Right lobe of liver (tissue), 6 donors: Measurements from ENCODE around the gene DNAL4. TPM values are rescaled to one million over a fixed set of nuclear protein-coding genes. Genes with fewer than 3 reads are reported as not detected.

Experiments
- ATAC-seq, 4 donors: fragments of 200-7000 bp; cut with Tn5 transposase; one replicate each; pipeline ENCODE4 v1.9.1; 2020; ENCODE audit warnings: mild to moderate bottlenecking in 4 of 4, moderate library complexity in 4 of 4
- DNase-seq, 3 donors: peaks; one replicate each; pipeline ENCODE4 v3.0.0-alpha.2; 2020
- H3K27ac ChIP-seq, 3 donors: fragments of 200-600 bp; one replicate each; pipeline ENCODE4 v1.8.0; 2022
- H3K27me3 ChIP-seq, 2 donors: fragments of 200-600 bp; one replicate each; pipeline ENCODE4 v1.8.0; 2022
- H3K36me3 ChIP-seq, 4 donors: fragments of 200-600 bp; sonication (generic) in 1 of 4; one replicate each; pipeline versions ENCODE4 v1.5.1 to v1.8.0; 2017 to 2022; ENCODE audit warnings: control low read depth in 1 of 4
- H3K4me1 ChIP-seq, 4 donors: fragments of 200-600 bp; sonication (generic) in 1 of 4; one replicate each; pipeline versions ENCODE4 v1.5.1 to v1.8.0; 2017 to 2022; ENCODE audit warnings: control low read depth in 1 of 4
- H3K4me3 ChIP-seq, 3 donors: fragments of 200-600 bp; one replicate each; pipeline ENCODE4 v1.8.0; 2022
- H3K9me3 ChIP-seq, 4 donors: fragments of 200-600 bp; sonication (generic) in 1 of 4; one replicate each; pipeline versions ENCODE4 v1.5.1 to v1.8.0; 2017 to 2022; ENCODE audit warnings: control low read depth in 1 of 4
- POLR2A ChIP-seq: fragments of 450-650 bp; IDR thresholded peaks from one replicate; pipeline ENCODE4 v1.6.1; 2017; ENCODE audit warnings: antibody characterized with exemption, mild to moderate bottlenecking
- WGBS: methylation state at CpG from one replicate; pipeline ENCODE4 v1.1.6; 2018; ENCODE audit warnings: low coverage, low lambda C conversion rate; ENCODE audit not compliant: insufficient coverage; ENCODE audit errors: missing lambda C conversion rate; 5-methylcytosine and 5-hydroxymethylcytosine counted together
- intact Hi-C, 2 donors: fragments of 100-400 bp; cut with DNase I; formaldehyde crosslinking; loops; one replicate each; pipeline versions ENCODE4 v1.11.2 to v1.14.1; 2022
- total RNA-seq, 6 experiments: library from RNA; depleted of rRNA in 2 of 6; stranded (reverse); fragments of >200 nt in 2 of 6; fragmentation: NEBNext Ultra II Directional in 3 of 6; extraction: Animal tissue kit (Norgen Biotek cat#: 25700) in 3 of 6; gene quantifications; one replicate each; pipeline versions ENCODE4 v1.1.0 to v1.2.4, GENCODE V29; 2016 to 2023
- TF ChIP-seq, protein P1 (sequence below), 4 donors: fragments of 200-600 bp in 3 of 4; fragments of 450-650 bp in 1 of 4; IDR thresholded peaks; one replicate each; pipeline versions ENCODE4 v1.5.1 to v1.8.0; 2016 to 2022; ENCODE audit warnings: antibody characterized with exemption in 4 of 4, mild to moderate bottlenecking in 2 of 4
- donor health status: DM: no; HTN: yes; CAD: no.
- donor health status: DM: no; HTN: no; CAD: no.
- donor health status: DM: no; HTN: no; CAD: no.
- donor health status: DM: no; HTN: yes; CAD: no.
- donor health status: DM: no; HTN: yes; CAD: no.

The DNAL4 gene
- total RNA-seq, 6 experiments from 2014 or later, result 2.0 to 6.2 (median 5.1) TPM

DNA sequence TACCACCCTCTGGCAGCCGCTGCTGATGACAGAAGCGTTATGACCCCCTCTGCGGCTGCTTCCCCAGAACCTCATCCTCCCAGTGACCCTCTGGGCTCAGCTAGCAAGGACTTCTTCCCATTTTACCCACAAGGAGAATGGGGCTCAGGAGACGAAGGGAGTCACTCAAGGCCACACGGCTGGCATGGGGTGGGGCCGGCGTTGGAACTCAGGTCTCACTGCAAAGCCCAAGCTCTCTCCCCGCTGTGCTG is 21.4 kb downstream of the DNAL4 start:
- H3K4me3 ChIP-seq, result no peak overlapping the region
- 81% methylated on average over 6 of the region's 8 CpGs for WGBS
- TF ChIP-seq POLR2A, result no peak
- TF ChIP-seq, protein P1, sequence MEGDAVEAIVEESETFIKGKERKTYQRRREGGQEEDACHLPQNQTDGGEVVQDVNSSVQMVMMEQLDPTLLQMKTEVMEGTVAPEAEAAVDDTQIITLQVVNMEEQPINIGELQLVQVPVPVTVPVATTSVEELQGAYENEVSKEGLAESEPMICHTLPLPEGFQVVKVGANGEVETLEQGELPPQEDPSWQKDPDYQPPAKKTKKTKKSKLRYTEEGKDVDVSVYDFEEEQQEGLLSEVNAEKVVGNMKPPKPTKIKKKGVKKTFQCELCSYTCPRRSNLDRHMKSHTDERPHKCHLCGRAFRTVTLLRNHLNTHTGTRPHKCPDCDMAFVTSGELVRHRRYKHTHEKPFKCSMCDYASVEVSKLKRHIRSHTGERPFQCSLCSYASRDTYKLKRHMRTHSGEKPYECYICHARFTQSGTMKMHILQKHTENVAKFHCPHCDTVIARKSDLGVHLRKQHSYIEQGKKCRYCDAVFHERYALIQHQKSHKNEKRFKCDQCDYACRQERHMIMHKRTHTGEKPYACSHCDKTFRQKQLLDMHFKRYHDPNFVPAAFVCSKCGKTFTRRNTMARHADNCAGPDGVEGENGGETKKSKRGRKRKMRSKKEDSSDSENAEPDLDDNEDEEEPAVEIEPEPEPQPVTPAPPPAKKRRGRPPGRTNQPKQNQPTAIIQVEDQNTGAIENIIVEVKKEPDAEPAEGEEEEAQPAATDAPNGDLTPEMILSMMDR (IDR thresholded peaks at IDR 0.05), result no peak
- no peaks in the 10 kb centered on the region for H3K27me3 ChIP-seq
- H3K36me3 ChIP-seq, result no peaks in the 10 kb centered on the region
- H3K9me3 ChIP-seq, result no peaks in the 10 kb centered on the region
- H3K27ac ChIP-seq, result no peak overlapping the region
- DNase-seq (peak in 1 of 3 donors; percentile 35), ATAC-seq (no peak)
- intact Hi-C loops, result no loop called here
- H3K4me1 ChIP-seq, result no peaks in the 10 kb centered on the region

DNA sequence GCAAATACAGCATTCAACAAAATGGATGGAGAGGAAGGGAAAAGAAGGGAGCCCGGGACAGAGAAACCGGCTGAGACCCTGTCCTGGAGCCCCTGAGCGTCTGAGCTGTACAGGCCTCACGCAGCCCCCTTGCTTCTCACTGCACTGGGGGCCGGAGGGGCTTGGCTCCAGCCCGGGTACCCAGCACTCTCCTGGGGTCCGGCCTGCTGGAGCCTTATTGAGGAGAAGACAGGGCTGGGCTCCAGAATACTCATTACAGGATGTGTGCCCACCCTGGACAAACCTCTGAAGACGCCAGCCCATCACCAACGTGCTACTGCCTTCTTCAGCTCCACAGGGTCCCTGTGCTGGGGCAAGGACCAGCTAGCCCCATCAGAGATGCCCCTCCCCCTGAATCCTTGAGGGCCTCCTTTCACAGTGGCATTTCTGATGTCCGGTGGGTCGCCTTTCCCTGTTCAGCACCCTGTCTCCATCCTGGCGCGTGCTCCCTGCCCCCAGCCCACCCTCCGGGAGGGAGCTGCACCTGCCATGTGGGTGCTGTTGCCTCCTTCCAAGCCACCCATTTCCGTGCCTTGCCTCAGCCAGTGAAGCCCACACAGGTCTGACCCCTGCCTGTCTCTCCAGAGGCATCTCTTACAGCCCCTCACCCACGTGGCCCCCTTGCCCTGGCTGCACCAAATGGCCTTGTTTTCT is 23.5 kb downstream of the DNAL4 start:
- no peak overlapping the region for H3K27ac ChIP-seq
- TF ChIP-seq, protein P1 (IDR thresholded peaks at IDR 0.05), result no peak
- no peak for TF ChIP-seq POLR2A
- ATAC-seq, result no peak
- no peaks in the 10 kb centered on the region for H3K36me3 ChIP-seq
- DNase-seq, result peak in 1 of 3 donors; percentile 39
- H3K4me1 ChIP-seq, result no peaks in the 10 kb centered on the region
- intact Hi-C loops, result no loop called here
- no peaks in the 10 kb centered on the region for H3K9me3 ChIP-seq
- WGBS, result no CpG with 5 or more reads among the region's 16 CpGs
- H3K27me3 ChIP-seq, result no peaks in the 10 kb centered on the region
- no peak overlapping the region for H3K4me3 ChIP-seq

DNA sequence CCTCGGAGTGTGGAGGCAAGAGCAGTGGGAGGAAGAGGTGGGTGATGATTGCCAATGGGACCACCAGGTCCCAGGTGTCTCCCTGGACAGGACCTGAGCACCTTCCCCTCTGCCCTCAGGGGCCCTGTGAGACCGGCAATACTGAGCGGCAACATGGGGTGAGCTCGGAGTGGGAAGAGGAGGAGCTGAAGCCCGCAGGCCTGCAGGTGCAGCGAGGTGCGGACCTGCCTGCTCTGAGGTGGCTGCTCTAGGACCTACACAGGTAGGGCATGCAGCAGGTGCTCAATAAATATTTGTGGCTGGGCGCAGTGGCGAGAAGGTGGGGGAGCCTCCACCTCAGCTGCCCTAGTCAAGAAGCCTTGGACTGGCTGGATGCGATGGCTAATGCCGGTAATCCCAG is 25.9 kb downstream of the DNAL4 start:
- no peak for ATAC-seq
- Histone ChIP-seq H3K4me3 (no peak overlapping the region), H3K27ac (no peak overlapping the region), H3K4me1 (no peaks in the 10 kb centered on the region), H3K36me3 (no peaks in the 10 kb centered on the region), H3K27me3 (no peaks in the 10 kb centered on the region), H3K9me3 (no peaks in the 10 kb centered on the region)
- no peak for TF ChIP-seq POLR2A
- TF ChIP-seq, protein P1 (IDR thresholded peaks at IDR 0.05), result no peak
- intact Hi-C loops, result no loop called here
- WGBS, result 94% methylated on average over 2 of the region's 11 CpGs
- DNase-seq, result no peak

DNA sequence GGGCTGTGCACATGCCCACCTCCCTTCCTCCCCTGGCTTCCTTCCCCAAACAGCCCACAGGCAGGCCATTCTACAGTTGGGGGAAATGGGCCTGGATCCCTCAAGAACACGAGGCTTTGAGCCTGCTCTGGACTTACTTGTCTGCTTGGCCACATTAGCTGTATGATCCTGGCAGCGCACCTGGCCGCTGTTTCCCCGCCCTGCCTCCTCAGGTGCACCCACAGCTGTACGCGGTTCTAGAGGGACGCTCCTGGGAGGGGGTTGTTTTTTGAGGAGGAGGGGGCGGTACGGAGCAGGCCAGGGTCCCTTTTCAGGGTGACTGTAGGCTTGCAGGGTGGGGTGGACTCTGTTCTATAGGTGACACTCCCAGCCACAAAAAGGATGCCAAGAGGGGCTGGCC is 26.6 kb downstream of the DNAL4 start:
- DNase-seq (no peak), ATAC-seq (no peak)
- H3K4me3 ChIP-seq, result no peak overlapping the region
- WGBS, result no CpG with 5 or more reads among the region's 9 CpGs
- no peaks in the 10 kb centered on the region for H3K36me3 ChIP-seq
- H3K4me1 ChIP-seq, result no peaks in the 10 kb centered on the region
- intact Hi-C loops, result no loop called here
- TF ChIP-seq, protein P1 (IDR thresholded peaks at IDR 0.05), result no peak
- no peak for TF ChIP-seq POLR2A
- H3K9me3 ChIP-seq, result no peaks in the 10 kb centered on the region
- no peaks in the 10 kb centered on the region for H3K27me3 ChIP-seq
- H3K27ac ChIP-seq, result no peak overlapping the region
